Measurements from ENCODE around the gene ZNF75A.

DNA sequence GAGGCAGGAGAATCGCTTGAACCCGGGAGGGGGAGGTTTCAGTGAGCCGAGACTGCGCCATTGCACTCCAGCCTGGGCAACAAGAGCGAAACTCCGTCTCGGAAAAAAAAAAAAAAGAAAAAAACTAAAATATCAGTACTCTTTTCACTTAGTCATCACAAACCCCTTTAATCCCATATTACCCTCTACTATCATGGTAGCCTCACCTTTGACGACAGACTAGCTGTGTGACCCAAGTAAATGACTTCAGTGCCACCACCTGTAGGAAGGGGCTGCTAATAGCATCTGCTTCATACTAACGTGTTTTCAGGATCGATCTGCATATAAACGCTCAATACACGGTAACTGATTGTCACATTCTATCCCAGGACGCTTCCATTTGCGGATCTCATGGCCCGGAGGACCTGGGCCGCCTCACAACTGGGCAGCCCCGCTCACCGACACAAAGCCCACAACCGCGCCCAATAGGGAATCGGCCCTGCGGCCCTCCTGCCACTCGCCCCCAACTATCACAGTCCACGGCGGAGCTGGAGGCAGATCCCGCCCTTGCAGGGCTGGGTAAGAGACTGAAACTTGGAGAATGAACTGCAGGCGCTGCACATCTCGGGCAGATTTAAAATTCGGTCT is 23.1 kb upstream of the ZNF75A start:
- TF ChIP-seq POLR2A (IDR thresholded peaks at IDR 0.05; ENCODE audit: low read depth, low read length) (no peak), POLR2AphosphoS5 (IDR thresholded peaks at IDR 0.05; ENCODE audit: low read depth, low read length) (no peak), SPI1 (IDR thresholded peaks at IDR 0.05; ENCODE audit: low read depth, low read length) (no peak), POU2F2 (IDR thresholded peaks at IDR 0.05; ENCODE audit: low read depth, low read length) (no peak)
